GM23338 (cell line): ENCODE data around the gene PCMT1.

Experiments
- EZH2 ChIP-seq: fragments of 200-600 bp; sonication (generic); IDR thresholded peaks from one replicate; pipeline ENCODE4 v1.8.0; 2017; ENCODE audit warnings: antibody characterized with exemption, mild to moderate bottlenecking, low read depth; ENCODE audit not compliant: unreplicated experiment
- TF ChIP-seq, protein P1 (sequence below), 2 experiments: fragments of 200-600 bp in 1 of 2; sonication (generic) in 1 of 2; conservative IDR thresholded peaks; 2 replicates each; pipeline versions ENCODE4 v1.5.1 to v1.6.1; 2016 to 2017; ENCODE audit warnings: antibody characterized with exemption in 2 of 2, low read depth in 2 of 2, mild to moderate bottlenecking in 2 of 2, moderate library complexity in 1 of 2

DNA sequence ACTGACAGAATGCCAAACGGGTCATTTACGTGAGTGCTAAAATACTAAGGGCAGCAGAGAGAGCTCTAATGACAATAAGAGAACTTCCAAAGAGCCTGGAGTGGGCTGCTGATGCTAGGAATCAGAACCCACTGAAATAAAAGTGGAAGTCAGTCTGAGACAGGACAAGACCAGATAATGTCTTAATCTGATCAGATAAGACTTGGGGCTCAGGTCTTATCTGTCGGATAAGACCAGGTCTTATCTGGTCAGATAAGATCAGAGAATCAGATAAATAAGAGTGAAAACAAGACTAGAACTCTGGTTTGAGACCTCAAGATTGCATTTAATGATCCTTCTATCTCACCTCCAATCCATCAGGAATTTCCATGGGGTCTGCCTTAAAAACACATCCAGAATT, 96.0 kb downstream of the PCMT1 start:
- TF ChIP-seq, protein P1, sequence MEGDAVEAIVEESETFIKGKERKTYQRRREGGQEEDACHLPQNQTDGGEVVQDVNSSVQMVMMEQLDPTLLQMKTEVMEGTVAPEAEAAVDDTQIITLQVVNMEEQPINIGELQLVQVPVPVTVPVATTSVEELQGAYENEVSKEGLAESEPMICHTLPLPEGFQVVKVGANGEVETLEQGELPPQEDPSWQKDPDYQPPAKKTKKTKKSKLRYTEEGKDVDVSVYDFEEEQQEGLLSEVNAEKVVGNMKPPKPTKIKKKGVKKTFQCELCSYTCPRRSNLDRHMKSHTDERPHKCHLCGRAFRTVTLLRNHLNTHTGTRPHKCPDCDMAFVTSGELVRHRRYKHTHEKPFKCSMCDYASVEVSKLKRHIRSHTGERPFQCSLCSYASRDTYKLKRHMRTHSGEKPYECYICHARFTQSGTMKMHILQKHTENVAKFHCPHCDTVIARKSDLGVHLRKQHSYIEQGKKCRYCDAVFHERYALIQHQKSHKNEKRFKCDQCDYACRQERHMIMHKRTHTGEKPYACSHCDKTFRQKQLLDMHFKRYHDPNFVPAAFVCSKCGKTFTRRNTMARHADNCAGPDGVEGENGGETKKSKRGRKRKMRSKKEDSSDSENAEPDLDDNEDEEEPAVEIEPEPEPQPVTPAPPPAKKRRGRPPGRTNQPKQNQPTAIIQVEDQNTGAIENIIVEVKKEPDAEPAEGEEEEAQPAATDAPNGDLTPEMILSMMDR (conservative IDR thresholded peaks at IDR 0.05; ENCODE audit: low read depth in 2 of 2), result no peak
- no peak for TF ChIP-seq EZH2
